GM18951 (cell line): Measurements from ENCODE around the gene RGS1.

Experiments used
- POLR2A ChIP-seq: IDR thresholded peaks from 4 replicates; pipeline ENCODE4 v1.6.1; 2011; ENCODE audit warnings: mild to moderate bottlenecking; ENCODE audit not compliant: insufficient read length, insufficient read depth; ENCODE audit errors: extremely low read depth
- in situ Hi-C: fragments of 300-500 bp; cut with MboI; formaldehyde crosslinking; loops from one replicate; pipeline ENCODE4 v1.12.0; 2022; ENCODE audit warnings: low sequenced_read_pairs, mixed read lengths, inconsistent platforms; ENCODE audit not compliant: unreplicated experiment

RGS1 gene

DNA sequence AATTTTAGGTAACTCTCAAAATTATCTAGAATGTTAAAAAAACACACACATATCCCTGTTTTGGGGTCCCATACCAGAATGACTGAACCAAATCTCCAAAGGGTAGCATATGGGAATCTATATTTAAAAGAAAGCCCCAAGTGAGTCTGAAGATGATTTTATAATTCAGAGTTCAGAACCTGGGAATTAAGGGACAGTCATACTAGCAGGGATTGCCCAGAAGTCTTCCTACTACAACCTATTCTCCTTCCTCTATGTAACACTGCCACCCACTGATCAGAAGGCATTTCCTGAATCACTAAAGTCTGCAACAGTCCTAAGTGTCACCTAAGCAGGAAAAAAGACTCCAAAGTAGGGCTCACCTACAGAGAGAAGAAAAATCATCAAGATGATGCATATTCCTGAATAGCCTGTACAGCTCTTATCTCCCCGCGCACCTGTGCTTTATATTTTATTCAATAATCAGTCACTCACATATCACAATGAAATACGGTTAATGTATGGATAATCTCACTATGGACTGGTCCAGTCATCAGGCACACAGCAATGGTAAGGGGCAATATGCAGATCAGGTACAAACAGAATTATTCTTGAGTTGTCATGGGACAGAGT, 4.9 kb downstream of the RGS1 start:
- peak; percentile 64 for TF ChIP-seq POLR2A
- in situ Hi-C loops, result loop anchor here (10.0 kb wide), 1 partner anchor 106 kb away; no protein-coding TSS in a partner anchor

DNA sequence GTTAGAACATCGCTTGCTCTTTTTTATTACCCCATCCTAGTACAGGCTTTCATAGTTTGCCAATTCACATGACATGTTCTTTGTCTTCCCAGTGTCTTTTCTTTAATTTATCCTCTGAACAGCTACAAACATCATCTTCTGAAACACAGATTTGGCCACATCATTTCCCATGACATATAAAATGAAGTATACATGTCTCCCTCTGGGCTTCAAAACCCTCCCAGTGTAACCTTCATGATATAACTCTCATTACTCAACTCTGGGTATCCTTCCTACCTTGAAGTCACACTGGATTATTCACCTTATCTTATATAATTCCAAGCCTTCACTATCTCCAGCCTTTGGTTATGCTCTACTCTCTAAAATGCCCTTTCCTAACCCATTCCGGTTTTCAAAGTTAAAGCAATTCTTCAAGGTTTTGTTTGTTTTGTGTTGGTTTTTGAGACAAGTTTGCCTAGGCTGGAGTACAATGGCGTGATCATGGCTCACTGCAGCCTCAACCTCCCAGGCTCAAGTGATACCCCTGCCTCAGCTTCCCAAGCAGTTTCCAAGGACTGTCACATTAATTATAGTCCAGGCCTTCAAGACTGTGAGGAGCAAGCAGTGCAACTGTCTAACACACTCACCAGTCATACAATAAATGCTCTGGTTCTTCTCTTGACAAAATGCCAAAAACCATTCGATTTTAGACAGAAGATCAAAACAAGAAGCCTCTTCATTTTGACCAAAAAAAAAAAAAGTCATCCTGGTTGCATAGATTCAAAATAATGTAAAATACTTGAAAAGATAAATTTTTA, 5.8 kb downstream of the RGS1 start:
- no peak for TF ChIP-seq POLR2A
- in situ Hi-C loops, result loop anchor here (10.0 kb wide), 1 partner anchor 107 kb away; no protein-coding TSS in a partner anchor

DNA sequence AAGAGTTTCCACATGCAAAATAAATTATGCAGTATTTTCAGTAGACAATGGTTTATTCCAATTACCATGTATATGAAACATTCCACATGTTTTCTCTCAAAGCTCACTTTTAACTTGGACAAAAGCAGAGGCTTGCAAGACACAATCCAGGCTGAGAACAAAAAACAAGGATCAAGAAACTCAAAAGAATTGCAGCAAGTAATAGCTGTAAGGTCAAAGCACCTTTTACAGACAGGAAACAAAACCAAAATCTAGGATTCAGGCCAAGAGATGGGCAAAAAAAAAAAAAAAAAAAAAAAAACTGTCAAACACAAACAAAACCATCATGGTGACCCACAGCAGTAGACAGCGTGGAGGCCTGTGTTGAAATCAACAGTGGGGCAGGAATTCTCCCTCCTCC, 9.3 kb downstream of the RGS1 start:
- TF ChIP-seq POLR2A, result no peak
- in situ Hi-C loops, result loop anchor here (10.0 kb wide), 1 partner anchor 110 kb away; no protein-coding TSS in a partner anchor

DNA sequence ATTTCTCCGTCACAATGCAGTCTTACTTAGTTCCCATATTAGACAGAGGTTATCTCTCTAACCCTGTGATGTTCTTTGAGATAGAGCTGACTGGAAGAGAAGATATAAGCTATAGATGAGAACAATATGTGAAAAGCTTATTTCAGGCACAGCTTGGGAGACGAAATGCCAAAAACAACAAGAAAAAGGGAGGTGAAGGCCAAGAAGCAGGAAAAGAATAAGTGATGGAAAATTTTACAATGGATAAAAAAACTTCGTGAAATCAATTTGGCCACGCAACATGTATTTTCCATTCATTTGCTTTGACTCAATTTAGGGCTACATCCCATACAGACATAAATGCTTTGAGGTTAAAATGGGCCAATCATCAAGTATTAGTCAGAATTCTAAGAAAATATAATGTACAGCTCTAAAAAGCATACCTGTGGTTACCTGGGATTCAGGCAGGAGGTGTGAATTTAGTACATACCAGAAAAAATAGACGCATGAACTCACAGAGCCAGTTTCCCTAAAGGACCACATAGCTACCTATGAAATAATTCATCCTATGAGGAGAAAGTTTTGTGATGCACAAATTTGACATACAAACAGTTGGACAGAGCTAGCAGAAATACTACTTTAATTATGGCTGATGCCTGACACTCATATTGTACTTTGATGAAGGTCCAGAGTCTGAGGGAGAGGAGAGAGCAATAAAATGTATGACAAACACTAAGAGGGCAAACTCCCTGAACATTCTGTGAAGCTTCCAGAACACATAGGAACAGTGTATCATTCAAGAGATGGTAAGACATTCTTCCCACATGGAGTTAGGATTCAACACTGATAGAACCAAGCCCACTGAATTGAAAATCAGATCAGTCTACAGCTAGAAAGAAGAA, 12.1 kb downstream of the RGS1 start:
- in situ Hi-C loops, result loop anchor here (10.0 kb wide), 1 partner anchor 113 kb away; no protein-coding TSS in a partner anchor
- no peak for TF ChIP-seq POLR2A

DNA sequence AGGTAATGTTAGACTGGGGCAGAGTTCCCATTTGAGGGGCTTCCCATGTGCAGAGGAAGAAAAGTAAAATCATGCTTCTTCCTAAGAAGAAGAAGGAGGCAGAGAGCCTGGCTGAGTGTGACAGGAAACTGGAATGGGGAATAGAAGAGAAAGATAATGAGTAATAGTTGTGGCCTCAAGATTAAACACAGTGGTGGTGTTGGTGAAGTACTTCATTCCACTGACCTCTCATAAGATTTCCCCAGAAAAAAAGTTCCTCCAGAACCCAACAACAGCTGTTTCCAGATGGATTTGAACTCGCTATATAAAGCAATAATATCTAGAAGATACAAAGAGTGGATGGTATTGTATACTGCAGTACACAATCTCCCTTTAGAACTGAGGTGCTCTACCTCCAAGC, 13.0 kb downstream of the RGS1 start:
- no peak for TF ChIP-seq POLR2A
- in situ Hi-C loops, result loop anchor here (10.0 kb wide), 1 partner anchor 114 kb away; no protein-coding TSS in a partner anchor

DNA sequence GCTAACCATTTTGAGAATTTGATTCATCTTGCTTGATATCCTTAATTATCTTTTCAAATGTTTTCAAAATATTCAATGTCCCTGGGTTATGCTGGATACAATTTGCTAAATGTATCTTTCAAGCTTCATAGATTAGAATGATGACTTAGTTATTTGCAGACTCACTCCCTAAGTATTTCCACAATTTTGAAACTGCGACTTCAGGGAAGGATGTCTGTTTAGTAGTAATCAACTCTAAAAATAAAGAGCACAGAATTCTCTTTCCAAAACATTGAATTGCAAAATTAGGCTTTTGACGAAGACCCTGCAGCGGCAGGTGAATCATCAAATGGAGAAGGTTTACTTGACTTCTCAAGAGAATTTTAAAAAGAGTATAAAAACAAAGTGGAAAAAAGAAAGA, 14.2 kb downstream of the RGS1 start:
- no peak for TF ChIP-seq POLR2A
- in situ Hi-C loops, result loop anchor here (10.0 kb wide), 1 partner anchor 115 kb away; no protein-coding TSS in a partner anchor

DNA sequence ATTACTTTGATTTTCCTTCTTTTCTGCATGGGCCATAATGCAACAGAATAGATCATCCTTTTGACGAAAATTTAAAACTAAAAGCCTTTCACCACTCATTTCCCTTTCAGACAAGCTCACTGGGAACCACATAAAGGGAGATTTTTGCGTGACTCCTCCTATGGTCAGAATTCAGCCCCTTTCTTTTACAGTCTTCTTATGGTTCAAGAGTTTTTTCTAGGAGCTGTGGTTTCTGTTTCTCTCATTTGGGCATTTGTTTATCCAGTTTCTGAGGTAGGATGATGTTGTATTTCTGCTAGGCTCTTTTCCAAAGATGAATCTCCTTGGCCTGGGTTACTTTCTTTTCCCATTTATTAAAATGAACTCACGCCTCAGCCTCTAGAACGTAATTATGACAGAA, 16.9 kb downstream of the RGS1 start:
- in situ Hi-C loops, result no loop called here
- TF ChIP-seq POLR2A, result no peak

DNA sequence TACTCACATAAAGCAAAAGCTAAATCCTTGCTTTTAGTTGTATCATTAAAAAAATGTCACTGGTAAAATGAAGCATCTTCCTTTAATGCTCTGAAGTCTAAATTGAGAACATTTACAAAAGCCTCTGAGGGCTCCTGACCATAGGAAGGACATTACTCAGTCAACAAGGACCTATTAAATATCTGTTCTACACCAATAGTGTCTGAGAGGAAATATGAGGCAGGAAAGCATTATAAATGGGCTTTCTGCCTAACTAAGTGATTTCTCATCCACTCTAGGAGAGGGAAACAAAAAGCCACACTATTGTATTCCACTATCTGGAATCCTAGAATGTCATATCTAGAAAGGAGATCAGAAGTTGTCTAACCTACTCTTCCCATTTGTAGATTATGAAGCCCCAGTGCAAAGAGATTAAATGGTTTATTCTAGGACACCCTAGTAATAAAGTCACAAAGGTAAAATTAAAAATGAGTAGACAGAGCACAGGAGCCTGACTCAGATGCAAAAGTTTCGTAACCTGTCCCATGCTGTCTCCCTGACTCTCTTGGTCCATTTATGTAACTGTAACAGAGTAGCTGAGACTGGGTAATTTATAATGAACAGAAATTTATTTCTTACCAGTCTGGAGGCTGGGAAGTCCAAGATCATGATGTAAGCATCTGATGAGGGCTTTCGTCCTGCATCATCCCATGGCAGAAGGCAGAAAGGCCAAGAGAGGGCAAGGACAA, 17.6 kb downstream of the RGS1 start:
- in situ Hi-C loops, result no loop called here
- no peak for TF ChIP-seq POLR2A

DNA sequence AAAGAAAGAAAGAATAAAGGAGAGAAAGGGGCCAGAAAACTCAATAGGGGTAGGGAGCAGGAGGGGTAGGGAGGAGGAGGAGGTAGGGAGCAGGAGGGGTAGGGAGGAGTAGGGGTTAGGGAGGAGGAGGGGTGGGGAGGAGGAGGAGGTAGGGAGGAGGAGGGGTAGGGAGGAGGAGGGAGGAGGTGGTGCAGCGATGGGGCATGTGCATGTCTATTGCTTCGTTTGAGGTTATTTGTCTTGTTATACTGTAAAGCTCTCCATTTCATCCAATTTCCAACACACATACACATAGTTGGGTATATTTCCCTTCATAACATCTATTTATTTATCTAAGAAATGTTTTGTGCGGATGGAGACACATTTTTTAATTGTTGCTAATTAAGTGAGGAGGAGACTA, 19.7 kb downstream of the RGS1 start:
- TF ChIP-seq POLR2A, result no peak
- in situ Hi-C loops, result no loop called here

DNA sequence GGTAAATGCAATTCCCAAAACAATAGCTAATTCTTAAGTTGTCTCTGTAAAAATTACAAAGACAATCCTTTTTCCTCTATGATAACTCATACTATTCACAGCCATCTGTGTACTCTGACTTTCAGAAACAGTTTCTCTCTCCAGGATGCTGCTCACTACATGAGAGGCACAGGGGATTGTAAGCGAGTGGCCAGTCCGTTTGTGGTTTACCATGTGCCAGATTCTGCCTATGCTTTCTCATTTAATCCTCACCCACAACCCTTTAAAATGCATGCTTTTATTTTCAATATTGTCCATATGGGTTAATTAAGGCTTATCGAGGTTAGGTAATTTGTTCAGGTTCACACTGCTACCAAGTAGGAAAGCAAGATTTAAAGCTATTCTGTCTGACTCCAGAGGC, 23.0 kb downstream of the RGS1 start:
- no peak for TF ChIP-seq POLR2A
- in situ Hi-C loops, result no loop called here

DNA sequence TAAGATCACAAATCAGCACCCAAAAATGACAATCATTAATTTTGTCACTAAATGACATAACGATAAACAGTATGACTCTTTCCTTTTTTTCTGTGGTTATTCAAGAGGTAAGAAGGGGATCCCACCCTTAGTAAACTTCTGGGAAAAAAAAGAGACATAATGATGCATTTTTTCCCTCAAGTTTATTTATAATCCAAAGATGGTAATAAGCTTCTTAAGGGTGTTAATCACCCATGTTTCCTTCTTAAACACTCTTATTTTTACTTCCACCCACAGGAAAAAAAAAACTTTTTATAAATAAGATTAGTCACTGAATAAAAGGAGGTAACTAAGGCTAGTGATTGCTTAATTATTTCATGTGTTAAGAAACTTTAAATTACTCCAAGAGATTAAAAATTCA, 24.7 kb downstream of the RGS1 start:
- no peak for TF ChIP-seq POLR2A
- in situ Hi-C loops, result no loop called here

DNA sequence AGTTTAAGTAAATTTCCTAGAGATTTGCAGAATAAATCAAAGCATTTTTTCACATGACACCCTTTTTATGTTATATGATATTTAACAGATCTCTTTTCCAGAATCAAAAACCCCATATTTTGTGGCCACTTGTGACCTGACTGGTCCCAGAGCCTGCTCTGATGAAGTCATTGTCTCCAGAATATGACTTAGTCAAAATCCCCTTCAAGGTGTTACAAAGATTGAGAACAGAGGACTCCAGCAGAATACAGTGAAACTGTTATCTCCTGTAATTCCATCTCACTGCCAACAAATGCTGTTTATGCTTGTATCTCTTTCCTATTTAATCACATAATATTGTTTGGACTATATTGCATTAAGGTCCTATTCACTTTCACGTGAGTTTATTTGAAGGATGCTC, 25.6 kb downstream of the RGS1 start:
- in situ Hi-C loops, result no loop called here
- no peak for TF ChIP-seq POLR2A
